ENCODE results near the gene ANK2. TPM values are rescaled to one million over a fixed set of nuclear protein-coding genes. Genes with fewer than 3 reads are reported as not detected.

ANK2 gene
- total and polyA plus RNA-seq, 2 experiments from 2014 or later = 10.9 to 25.9 TPM

GRCh38 chr4:113293674-113294073 lies 244.2 kb downstream of the ANK2 start:
- in situ Hi-C loops (cut with MboI) = loop anchor here (10.0 kb wide), 1 partner anchor 189 kb away; no protein-coding TSS in a partner anchor
- peaks cover 32% of the 10 kb centered on the region for H3K4me1 ChIP-seq (ENCODE audit: insufficient read depth)
- H2AFZ ChIP-seq = peak overlapping the region; percentile 90
- 14 to 17% methylated on average over 4 of the region's 4 CpGs for WGBS, 2 experiments (ENCODE audit: low coverage in 1 of 2, low lambda C conversion rate in 2 of 2, missing lambda C conversion rate in 2 of 2)
- no peaks in the 10 kb centered on the region for H3K27me3 ChIP-seq (replicated peaks; ENCODE audit: insufficient read depth)
- H3K9me2 ChIP-seq (ENCODE audit: insufficient read depth) = no peaks in the 10 kb centered on the region
- peak overlapping the region; percentile 92 for H3K4me2 ChIP-seq (ENCODE audit: unreplicated experiment)
- no peak for TF ChIP-seq EZH2phosphoT487 (IDR thresholded peaks at IDR 0.05; ENCODE audit: insufficient read depth, low read depth)
- no peak for TF ChIP-seq EZH2 (IDR thresholded peaks at IDR 0.05; ENCODE audit: insufficient read depth, poor library complexity, severe bottlenecking)
- H3K27ac ChIP-seq = peak overlapping the region; percentile 75
- no peaks in the 10 kb centered on the region for H3K9me3 ChIP-seq (ENCODE audit: low read depth)
- no peaks in the 10 kb centered on the region for H3K79me2 ChIP-seq (ENCODE audit: insufficient read depth)
- H3F3A ChIP-seq (ENCODE audit: insufficient read depth) = no peaks in the 10 kb centered on the region
- DNase-seq = peak; percentile 66
- H3K9ac ChIP-seq = peak overlapping the region; percentile 78
- H4K20me1 ChIP-seq (ENCODE audit: insufficient read depth) = no peaks in the 10 kb centered on the region
- peak overlapping the region; percentile 64 for H3K4me3 ChIP-seq
- H3K36me3 ChIP-seq (ENCODE audit: low read depth) = no peaks in the 10 kb centered on the region

- no peak overlapping the region for H3K9ac ChIP-seq
- H3K4me2 ChIP-seq (ENCODE audit: unreplicated experiment) = no peak overlapping the region
- H3F3A ChIP-seq (ENCODE audit: insufficient read depth) = no peaks in the 10 kb centered on the region
- 44 to 58% methylated on average over 1 of the region's 1 CpG for WGBS, 2 experiments (ENCODE audit: low coverage in 1 of 2, low lambda C conversion rate in 2 of 2, missing lambda C conversion rate in 2 of 2)
- no peaks in the 10 kb centered on the region for H3K9me3 ChIP-seq (ENCODE audit: low read depth)
- peaks cover 29% of the 10 kb centered on the region for H3K4me1 ChIP-seq (ENCODE audit: insufficient read depth)
- H3K4me3 ChIP-seq = no peak overlapping the region
- H3K9me2 ChIP-seq (ENCODE audit: insufficient read depth) = no peaks in the 10 kb centered on the region
- no peaks in the 10 kb centered on the region for H3K79me2 ChIP-seq (ENCODE audit: insufficient read depth)
- peak; percentile 20 for DNase-seq
- H4K20me1 ChIP-seq (ENCODE audit: insufficient read depth) = no peaks in the 10 kb centered on the region
- H3K36me3 ChIP-seq (ENCODE audit: low read depth) = no peaks in the 10 kb centered on the region
- H2AFZ ChIP-seq = no peak overlapping the region
- H3K27me3 ChIP-seq (replicated peaks; ENCODE audit: insufficient read depth) = no peaks in the 10 kb centered on the region
- TF ChIP-seq EZH2 (IDR thresholded peaks at IDR 0.05; ENCODE audit: insufficient read depth, poor library complexity, severe bottlenecking) (no peak), EZH2phosphoT487 (IDR thresholded peaks at IDR 0.05; ENCODE audit: insufficient read depth, low read depth) (no peak)
- no peak overlapping the region for H3K27ac ChIP-seq
- in situ Hi-C loops (cut with MboI) = loop anchor here (10.0 kb wide), 1 partner anchor 190 kb away; no protein-coding TSS in a partner anchor
Observed at GRCh38 chr4:113294908-113295307, 245.5 kb downstream of the ANK2 start.

DNA sequence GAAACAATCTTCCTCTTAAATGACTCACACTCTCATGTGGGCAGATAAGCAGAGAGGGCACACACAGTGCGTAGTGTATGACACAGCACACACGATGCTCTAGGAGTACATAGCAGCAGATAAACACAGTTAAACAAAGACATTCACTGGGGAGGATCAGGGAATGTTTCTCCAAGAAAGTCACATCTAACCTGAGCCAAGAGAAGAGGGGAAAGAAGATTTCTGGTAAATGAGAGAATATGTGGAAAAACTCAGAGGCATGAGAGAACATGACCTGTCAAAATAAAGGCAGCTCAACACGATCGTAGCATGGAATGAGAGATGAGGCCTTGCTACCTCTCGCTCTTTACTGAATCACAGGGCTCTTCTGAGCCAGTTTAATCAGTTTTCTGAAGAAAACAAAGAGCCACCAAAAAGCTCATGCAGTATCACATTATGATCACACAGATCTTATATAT lies 251.0 kb downstream of the ANK2 start:
- Histone ChIP-seq H3F3A (ENCODE audit: insufficient read depth) (peaks cover 6% of the 10 kb centered on the region; the same call in 1 of the 2 replicates), H3K4me2 (ENCODE audit: unreplicated experiment) (peak overlapping the region; percentile 36), H3K79me2 (ENCODE audit: insufficient read depth) (no peaks in the 10 kb centered on the region), H3K9me3 (ENCODE audit: low read depth) (no peaks in the 10 kb centered on the region), H3K36me3 (ENCODE audit: low read depth) (no peaks in the 10 kb centered on the region), H4K20me1 (ENCODE audit: insufficient read depth) (no peaks in the 10 kb centered on the region), H3K9ac (peak overlapping the region; percentile 79), H3K27me3 (replicated peaks; ENCODE audit: insufficient read depth) (no peaks in the 10 kb centered on the region), H3K4me1 (ENCODE audit: insufficient read depth) (peaks cover 10% of the 10 kb centered on the region), H3K4me3 (peak overlapping the region; percentile 20; the same call in 1 of the 2 replicates), H3K27ac (peak overlapping the region; percentile 90), H3K9me2 (ENCODE audit: insufficient read depth) (no peaks in the 10 kb centered on the region), H2AFZ (peak overlapping the region; percentile 25; the same call in 1 of the 2 replicates)
- in situ Hi-C loops (cut with MboI) = no loop called here
- TF ChIP-seq EZH2 (IDR thresholded peaks at IDR 0.05; ENCODE audit: insufficient read depth, poor library complexity, severe bottlenecking) = no peak
- TF ChIP-seq EZH2phosphoT487 (IDR thresholded peaks at IDR 0.05; ENCODE audit: insufficient read depth, low read depth) = no peak
- peak; percentile 94 for DNase-seq
- WGBS, 2 experiments (ENCODE audit: low coverage in 1 of 2, low lambda C conversion rate in 2 of 2, missing lambda C conversion rate in 2 of 2) = 16 to 22% methylated on average over 5 of the region's 5 CpGs

DNA sequence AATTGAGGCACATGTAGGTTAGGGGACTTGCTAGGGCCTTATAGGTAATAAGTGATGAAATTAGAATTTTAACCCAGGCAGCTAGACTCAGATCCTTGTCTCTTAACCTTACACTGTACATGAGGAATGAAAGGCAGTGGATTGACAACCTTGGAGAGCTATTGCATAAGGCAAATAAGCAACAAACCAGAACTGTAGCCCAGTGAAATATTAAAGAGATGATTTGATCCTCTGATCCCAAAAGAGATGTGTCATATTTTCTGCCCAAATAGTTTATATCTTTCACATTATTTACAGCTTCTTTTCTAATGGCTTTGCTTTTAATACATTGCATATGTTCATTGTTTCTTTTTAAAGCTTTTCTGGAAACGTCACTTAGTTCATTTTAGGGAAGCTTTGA lies 252.6 kb downstream of the ANK2 start:
- Histone ChIP-seq H3K4me2 (ENCODE audit: unreplicated experiment) (no peak overlapping the region), H3K36me3 (ENCODE audit: low read depth) (no peaks in the 10 kb centered on the region), H3K4me1 (ENCODE audit: insufficient read depth) (peaks cover 11% of the 10 kb centered on the region)

More for the DNA sequence above, 252.6 kb downstream of the ANK2 start:
- in situ Hi-C loops (cut with MboI) = no loop called here
- Histone ChIP-seq H3K9me2 (ENCODE audit: insufficient read depth) (no peaks in the 10 kb centered on the region), H3K79me2 (ENCODE audit: insufficient read depth) (no peaks in the 10 kb centered on the region), H2AFZ (no peak overlapping the region), H4K20me1 (ENCODE audit: insufficient read depth) (no peaks in the 10 kb centered on the region), H3K9me3 (ENCODE audit: low read depth) (no peaks in the 10 kb centered on the region), H3K9ac (no peak overlapping the region), H3K27me3 (replicated peaks; ENCODE audit: insufficient read depth) (no peaks in the 10 kb centered on the region), H3K4me3 (no peak overlapping the region), H3K27ac (no peak overlapping the region), H3F3A (ENCODE audit: insufficient read depth) (peaks cover 6% of the 10 kb centered on the region; the same call in 1 of the 2 replicates)
- WGBS, 2 experiments (ENCODE audit: low coverage in 1 of 2, low lambda C conversion rate in 2 of 2, missing lambda C conversion rate in 2 of 2) = 30 to 40% methylated on average over 1 of the region's 1 CpG
- DNase-seq = peak; percentile 14
- TF ChIP-seq EZH2phosphoT487 (IDR thresholded peaks at IDR 0.05; ENCODE audit: insufficient read depth, low read depth) = no peak
- no peak for TF ChIP-seq EZH2 (IDR thresholded peaks at IDR 0.05; ENCODE audit: insufficient read depth, poor library complexity, severe bottlenecking)

Measured in GM23248 (cell line).